DOHH2 (cell line): Measurements from ENCODE around the gene ADAMTS9.

Experiments used
- H3F3A ChIP-seq: fragments of 200-600 bp; sonication (generic), shearing (Covaris generic); 2 replicates; pipeline ENCODE4 v1.6.0; 2016; ENCODE audit warnings: antibody characterized with exemption, mild to moderate bottlenecking; ENCODE audit not compliant: control insufficient read depth, insufficient read depth
- H3K27ac ChIP-seq: fragments of 200-600 bp; sonication (generic); 2 replicates; pipeline ENCODE4 v1.5.1; 2014; ENCODE audit warnings: low read depth, mild to moderate bottlenecking, low read length, moderate library complexity
- H3K27me3 ChIP-seq: fragments of 200-600 bp; sonication (generic); 2 replicates; pipeline ENCODE4 v1.6.1; 2014; ENCODE audit warnings: mild to moderate bottlenecking, low read length, mixed read lengths; ENCODE audit not compliant: control insufficient read depth
- H3K36me3 ChIP-seq: fragments of 200-600 bp; sonication (generic); 2 replicates; pipeline ENCODE4 v1.6.1; 2014; ENCODE audit warnings: mild to moderate bottlenecking, low read length, moderate library complexity, mixed read lengths; ENCODE audit not compliant: control insufficient read depth
- H3K4me1 ChIP-seq: fragments of 200-600 bp; sonication (generic); 2 replicates; pipeline ENCODE4 v1.6.1; 2014; ENCODE audit warnings: mild to moderate bottlenecking, low read length, mixed read lengths; ENCODE audit not compliant: control insufficient read depth
- H3K4me2 ChIP-seq: fragments of 200-600 bp; sonication (generic); 2 replicates; pipeline ENCODE4 v1.6.0; 2014; ENCODE audit warnings: mild to moderate bottlenecking, low read length, moderate library complexity
- H3K4me3 ChIP-seq: fragments of 200-600 bp; sonication (generic); 2 replicates; pipeline ENCODE4 v1.5.1; 2014; ENCODE audit warnings: mild to moderate bottlenecking, low read length, mixed read lengths
- H3K79me2 ChIP-seq: fragments of 200-600 bp; sonication (generic); 2 replicates; pipeline ENCODE4 v1.6.1; 2014; ENCODE audit warnings: mild to moderate bottlenecking, low read length, mixed read lengths; ENCODE audit not compliant: control insufficient read depth
- H3K9me2 ChIP-seq: fragments of 200-600 bp; sonication (generic); replicated peaks from 2 replicates; pipeline ENCODE4 v1.6.1; 2014; ENCODE audit warnings: mild to moderate bottlenecking, low read length, mixed read lengths; ENCODE audit not compliant: control insufficient read depth
- H3K9me3 ChIP-seq: fragments of 200-600 bp; sonication (generic); 2 replicates; pipeline ENCODE4 v1.6.1; 2014; ENCODE audit warnings: antibody characterized with exemption, low read length, mixed read lengths; ENCODE audit not compliant: control insufficient read depth, insufficient read depth
- H4K20me1 ChIP-seq: fragments of 200-600 bp; sonication (generic); 2 replicates; pipeline ENCODE4 v1.6.0; 2014; ENCODE audit warnings: low read depth, mild to moderate bottlenecking, antibody characterized with exemption, low read length, moderate library complexity; ENCODE audit not compliant: control insufficient read depth, insufficient read depth
- EZH2phosphoT487 ChIP-seq: fragments of 200-600 bp; sonication (generic); IDR thresholded peaks from 2 replicates; pipeline ENCODE4 v1.6.1; 2017; ENCODE audit warnings: borderline replicate concordance, mild to moderate bottlenecking, antibody characterized with exemption, low read length, moderate library complexity, mixed read lengths
- TF ChIP-seq, protein P1 (sequence below): fragments of 200-600 bp; sonication (generic); IDR thresholded peaks from one replicate; pipeline ENCODE4 v1.5.1; 2014; ENCODE audit warnings: antibody characterized with exemption, mild to moderate bottlenecking, low read depth, low read length; ENCODE audit not compliant: poor library complexity, severe bottlenecking

ADAMTS9 gene

DNA sequence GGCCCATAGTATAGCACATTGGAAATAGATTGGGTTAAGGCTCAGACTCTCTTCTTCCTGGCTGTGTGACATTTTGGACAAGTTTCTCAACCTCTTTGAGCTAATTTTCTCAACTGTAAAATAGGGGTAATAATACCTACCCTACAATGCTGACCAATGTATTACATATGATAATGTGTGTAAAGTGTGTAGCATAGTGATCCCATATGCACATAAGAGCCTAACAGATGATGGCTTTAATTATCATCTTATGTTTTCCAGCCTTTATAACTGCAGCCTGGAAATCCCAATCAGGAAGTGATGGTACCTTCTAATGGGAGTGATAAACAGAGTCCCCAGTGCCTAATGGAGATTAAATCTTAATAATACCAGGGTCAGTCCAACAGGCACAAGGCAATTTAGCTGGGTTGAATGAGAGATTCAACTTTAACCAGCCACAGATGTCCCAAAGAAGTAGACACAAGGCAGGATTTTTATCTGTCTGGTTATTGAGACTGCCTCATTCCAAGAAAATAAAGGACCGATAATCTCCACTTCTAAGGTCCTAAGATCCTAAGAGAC, 12.0 kb downstream of the ADAMTS9 start:
- Histone ChIP-seq H3K27ac (no peak overlapping the region), H3K27me3 (no peaks in the 10 kb centered on the region), H4K20me1 (no peaks in the 10 kb centered on the region), H3K4me2 (no peak overlapping the region), H3K79me2 (no peaks in the 10 kb centered on the region), H3K9me2 (no peaks in the 10 kb centered on the region), H3K4me3 (no peak overlapping the region), H3K36me3 (no peaks in the 10 kb centered on the region), H3K9me3 (no peaks in the 10 kb centered on the region), H3K4me1 (no peaks in the 10 kb centered on the region), H3F3A (no peaks in the 10 kb centered on the region)
- no peak for TF ChIP-seq EZH2phosphoT487
- TF ChIP-seq, protein P1, sequence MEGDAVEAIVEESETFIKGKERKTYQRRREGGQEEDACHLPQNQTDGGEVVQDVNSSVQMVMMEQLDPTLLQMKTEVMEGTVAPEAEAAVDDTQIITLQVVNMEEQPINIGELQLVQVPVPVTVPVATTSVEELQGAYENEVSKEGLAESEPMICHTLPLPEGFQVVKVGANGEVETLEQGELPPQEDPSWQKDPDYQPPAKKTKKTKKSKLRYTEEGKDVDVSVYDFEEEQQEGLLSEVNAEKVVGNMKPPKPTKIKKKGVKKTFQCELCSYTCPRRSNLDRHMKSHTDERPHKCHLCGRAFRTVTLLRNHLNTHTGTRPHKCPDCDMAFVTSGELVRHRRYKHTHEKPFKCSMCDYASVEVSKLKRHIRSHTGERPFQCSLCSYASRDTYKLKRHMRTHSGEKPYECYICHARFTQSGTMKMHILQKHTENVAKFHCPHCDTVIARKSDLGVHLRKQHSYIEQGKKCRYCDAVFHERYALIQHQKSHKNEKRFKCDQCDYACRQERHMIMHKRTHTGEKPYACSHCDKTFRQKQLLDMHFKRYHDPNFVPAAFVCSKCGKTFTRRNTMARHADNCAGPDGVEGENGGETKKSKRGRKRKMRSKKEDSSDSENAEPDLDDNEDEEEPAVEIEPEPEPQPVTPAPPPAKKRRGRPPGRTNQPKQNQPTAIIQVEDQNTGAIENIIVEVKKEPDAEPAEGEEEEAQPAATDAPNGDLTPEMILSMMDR = no peak

DNA sequence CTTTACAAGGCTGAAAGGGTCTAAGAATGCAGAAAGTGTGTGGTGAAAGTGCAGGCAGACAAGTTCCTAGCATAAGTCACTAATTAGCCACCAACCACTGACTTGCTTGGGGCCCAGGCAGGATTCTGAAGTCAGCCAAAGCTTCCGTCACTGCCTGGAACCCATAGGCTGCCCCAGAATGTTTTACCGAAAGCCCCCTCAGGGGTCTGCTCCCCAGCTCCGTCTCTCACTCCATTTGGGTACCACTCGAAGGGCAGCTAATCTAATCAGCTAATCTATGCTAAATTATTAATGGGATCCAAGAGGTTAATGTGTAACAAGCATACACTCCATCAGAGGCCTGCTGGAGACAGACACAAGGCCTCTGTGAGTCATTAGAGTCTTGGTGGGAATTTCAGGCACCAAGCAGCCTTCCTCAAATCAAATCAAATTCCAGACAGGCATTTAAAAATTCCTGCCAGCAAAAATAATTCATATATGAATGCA, 13.2 kb downstream of the ADAMTS9 start:
- no peak overlapping the region for H3K27ac ChIP-seq
- H3K36me3 ChIP-seq = no peaks in the 10 kb centered on the region
- no peak overlapping the region for H3K4me3 ChIP-seq
- no peak overlapping the region for H3K4me2 ChIP-seq
- no peaks in the 10 kb centered on the region for H4K20me1 ChIP-seq
- no peaks in the 10 kb centered on the region for H3K9me3 ChIP-seq
- H3K9me2 ChIP-seq = no peaks in the 10 kb centered on the region
- no peaks in the 10 kb centered on the region for H3K79me2 ChIP-seq
- no peaks in the 10 kb centered on the region for H3F3A ChIP-seq
- H3K4me1 ChIP-seq = no peaks in the 10 kb centered on the region
- no peaks in the 10 kb centered on the region for H3K27me3 ChIP-seq
- no peak for TF ChIP-seq EZH2phosphoT487
- TF ChIP-seq, protein P1 = no peak

DNA sequence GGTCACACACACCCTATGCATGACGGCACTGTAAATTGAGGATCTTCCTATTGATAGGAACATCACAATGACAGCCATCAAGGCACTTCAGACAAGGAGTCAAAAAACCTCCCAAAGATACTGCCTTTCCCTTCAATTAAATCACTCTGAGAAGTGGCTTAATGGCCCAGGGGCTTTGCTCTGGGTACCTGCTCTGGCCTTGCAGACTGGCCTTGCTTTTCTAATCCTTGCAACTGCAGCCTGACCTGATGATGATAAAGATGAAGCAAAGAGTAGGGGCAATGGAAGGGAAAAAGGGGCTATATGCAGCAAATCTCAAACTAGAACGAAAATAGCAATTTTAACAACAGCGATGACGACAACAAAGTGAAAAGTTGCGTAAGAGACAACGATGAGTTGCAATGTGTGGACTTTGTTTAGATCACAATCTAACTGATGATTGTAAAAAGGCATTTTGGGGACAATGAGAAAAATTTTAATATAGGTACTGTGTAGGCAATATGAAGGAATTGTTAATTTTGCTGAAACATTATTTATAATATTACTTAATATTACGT, 14.6 kb downstream of the ADAMTS9 start:
- Histone ChIP-seq H3K27me3 (no peaks in the 10 kb centered on the region), H3K4me3 (no peak overlapping the region), H3K36me3 (no peaks in the 10 kb centered on the region), H3F3A (no peaks in the 10 kb centered on the region), H3K4me1 (no peaks in the 10 kb centered on the region), H4K20me1 (no peaks in the 10 kb centered on the region), H3K27ac (no peak overlapping the region), H3K4me2 (no peak overlapping the region), H3K79me2 (no peaks in the 10 kb centered on the region), H3K9me3 (no peaks in the 10 kb centered on the region), H3K9me2 (no peaks in the 10 kb centered on the region)
- TF ChIP-seq, protein P1 = no peak
- TF ChIP-seq EZH2phosphoT487 = no peak
